Ishikawa (cell line): ENCODE measurements around the gene UBAC2.

Experiments
- CEBPB ChIP-seq: IDR thresholded peaks from 2 replicates; pipeline ENCODE4 v1.6.1; 2012
- CREB1 ChIP-seq: IDR thresholded peaks from 2 replicates; pipeline ENCODE4 v1.6.1; 2012; ENCODE audit warnings: low read depth
- EGR1 ChIP-seq: IDR thresholded peaks from 2 replicates; pipeline ENCODE4 v1.6.1; 2012
- EP300 ChIP-seq: IDR thresholded peaks from 2 replicates; pipeline ENCODE4 v1.6.1; 2012; ENCODE audit warnings: borderline replicate concordance
- FOXM1 ChIP-seq: IDR thresholded peaks from 2 replicates; pipeline ENCODE4 v1.6.1; 2012; ENCODE audit warnings: low read depth, borderline replicate concordance
- NFIC ChIP-seq: IDR thresholded peaks from 2 replicates; pipeline ENCODE4 v1.6.1; 2012
- RAD21 ChIP-seq: IDR thresholded peaks from 2 replicates; pipeline ENCODE4 v1.6.1; 2012; ENCODE audit warnings: low read depth
- TAF1 ChIP-seq: IDR thresholded peaks from 2 replicates; pipeline ENCODE4 v1.6.1; 2012; ENCODE audit warnings: low read depth, mild to moderate bottlenecking
- TCF12 ChIP-seq: IDR thresholded peaks from 2 replicates; pipeline ENCODE4 v1.6.1; 2012; ENCODE audit warnings: low read depth
- TEAD4 ChIP-seq: IDR thresholded peaks from 2 replicates; pipeline ENCODE4 v1.6.1; 2012
- YY1 ChIP-seq: IDR thresholded peaks from 2 replicates; pipeline ENCODE4 v1.6.1; 2012; ENCODE audit warnings: low read depth
- ZBTB7A ChIP-seq: IDR thresholded peaks from 2 replicates; pipeline ENCODE4 v1.6.1; 2012; ENCODE audit warnings: low read depth
- TF ChIP-seq, protein P1 (sequence below): IDR thresholded peaks from 2 replicates; pipeline ENCODE4 v1.6.1; 2012
- TF ChIP-seq, protein P2 (sequence below): IDR thresholded peaks from 2 replicates; pipeline ENCODE4 v1.6.1; 2012
- TF ChIP-seq, protein P3 (sequence below): IDR thresholded peaks from 2 replicates; pipeline ENCODE4 v1.6.1; 2012; ENCODE audit warnings: low read depth, mild to moderate bottlenecking

Gene UBAC2

DNA sequence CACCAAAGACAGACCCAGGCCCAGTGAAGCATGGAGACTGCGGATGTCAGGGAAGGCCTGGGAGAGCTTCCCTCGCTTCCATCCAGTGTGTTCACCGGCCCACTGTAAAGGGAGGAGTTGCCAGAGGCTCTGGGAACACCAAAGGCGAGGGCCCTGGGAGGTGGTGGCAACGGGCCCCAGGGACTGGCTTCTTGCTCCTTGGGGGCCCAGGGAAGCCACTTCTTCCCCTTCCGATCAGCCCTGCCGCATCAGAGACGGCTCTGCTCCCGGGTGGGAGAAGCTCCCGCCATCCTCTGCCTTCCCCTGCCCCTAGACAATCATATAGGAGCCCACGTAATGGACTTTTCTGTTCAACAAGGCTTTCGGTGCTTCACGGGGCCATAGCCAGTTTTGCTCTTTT is 189.9 kb downstream of the UBAC2 start:
- TF ChIP-seq YY1: no peak
- no peak for TF ChIP-seq TCF12
- no peak for TF ChIP-seq EGR1
- no peak for TF ChIP-seq EP300
- TF ChIP-seq CREB1: no peak
- TF ChIP-seq RAD21: no peak
- no peak for TF ChIP-seq TEAD4
- TF ChIP-seq TAF1: no peak
- TF ChIP-seq, protein P1, sequence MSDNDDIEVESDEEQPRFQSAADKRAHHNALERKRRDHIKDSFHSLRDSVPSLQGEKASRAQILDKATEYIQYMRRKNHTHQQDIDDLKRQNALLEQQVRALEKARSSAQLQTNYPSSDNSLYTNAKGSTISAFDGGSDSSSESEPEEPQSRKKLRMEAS: no peak
- TF ChIP-seq, protein P2, sequence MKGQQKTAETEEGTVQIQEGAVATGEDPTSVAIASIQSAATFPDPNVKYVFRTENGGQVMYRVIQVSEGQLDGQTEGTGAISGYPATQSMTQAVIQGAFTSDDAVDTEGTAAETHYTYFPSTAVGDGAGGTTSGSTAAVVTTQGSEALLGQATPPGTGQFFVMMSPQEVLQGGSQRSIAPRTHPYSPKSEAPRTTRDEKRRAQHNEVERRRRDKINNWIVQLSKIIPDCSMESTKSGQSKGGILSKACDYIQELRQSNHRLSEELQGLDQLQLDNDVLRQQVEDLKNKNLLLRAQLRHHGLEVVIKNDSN: no peak
- TF ChIP-seq, protein P3, sequence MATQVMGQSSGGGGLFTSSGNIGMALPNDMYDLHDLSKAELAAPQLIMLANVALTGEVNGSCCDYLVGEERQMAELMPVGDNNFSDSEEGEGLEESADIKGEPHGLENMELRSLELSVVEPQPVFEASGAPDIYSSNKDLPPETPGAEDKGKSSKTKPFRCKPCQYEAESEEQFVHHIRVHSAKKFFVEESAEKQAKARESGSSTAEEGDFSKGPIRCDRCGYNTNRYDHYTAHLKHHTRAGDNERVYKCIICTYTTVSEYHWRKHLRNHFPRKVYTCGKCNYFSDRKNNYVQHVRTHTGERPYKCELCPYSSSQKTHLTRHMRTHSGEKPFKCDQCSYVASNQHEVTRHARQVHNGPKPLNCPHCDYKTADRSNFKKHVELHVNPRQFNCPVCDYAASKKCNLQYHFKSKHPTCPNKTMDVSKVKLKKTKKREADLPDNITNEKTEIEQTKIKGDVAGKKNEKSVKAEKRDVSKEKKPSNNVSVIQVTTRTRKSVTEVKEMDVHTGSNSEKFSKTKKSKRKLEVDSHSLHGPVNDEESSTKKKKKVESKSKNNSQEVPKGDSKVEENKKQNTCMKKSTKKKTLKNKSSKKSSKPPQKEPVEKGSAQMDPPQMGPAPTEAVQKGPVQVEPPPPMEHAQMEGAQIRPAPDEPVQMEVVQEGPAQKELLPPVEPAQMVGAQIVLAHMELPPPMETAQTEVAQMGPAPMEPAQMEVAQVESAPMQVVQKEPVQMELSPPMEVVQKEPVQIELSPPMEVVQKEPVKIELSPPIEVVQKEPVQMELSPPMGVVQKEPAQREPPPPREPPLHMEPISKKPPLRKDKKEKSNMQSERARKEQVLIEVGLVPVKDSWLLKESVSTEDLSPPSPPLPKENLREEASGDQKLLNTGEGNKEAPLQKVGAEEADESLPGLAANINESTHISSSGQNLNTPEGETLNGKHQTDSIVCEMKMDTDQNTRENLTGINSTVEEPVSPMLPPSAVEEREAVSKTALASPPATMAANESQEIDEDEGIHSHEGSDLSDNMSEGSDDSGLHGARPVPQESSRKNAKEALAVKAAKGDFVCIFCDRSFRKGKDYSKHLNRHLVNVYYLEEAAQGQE: no peak
- TF ChIP-seq CEBPB: no peak
- no peak for TF ChIP-seq FOXM1
- no peak for TF ChIP-seq NFIC
- no peak for TF ChIP-seq ZBTB7A

DNA sequence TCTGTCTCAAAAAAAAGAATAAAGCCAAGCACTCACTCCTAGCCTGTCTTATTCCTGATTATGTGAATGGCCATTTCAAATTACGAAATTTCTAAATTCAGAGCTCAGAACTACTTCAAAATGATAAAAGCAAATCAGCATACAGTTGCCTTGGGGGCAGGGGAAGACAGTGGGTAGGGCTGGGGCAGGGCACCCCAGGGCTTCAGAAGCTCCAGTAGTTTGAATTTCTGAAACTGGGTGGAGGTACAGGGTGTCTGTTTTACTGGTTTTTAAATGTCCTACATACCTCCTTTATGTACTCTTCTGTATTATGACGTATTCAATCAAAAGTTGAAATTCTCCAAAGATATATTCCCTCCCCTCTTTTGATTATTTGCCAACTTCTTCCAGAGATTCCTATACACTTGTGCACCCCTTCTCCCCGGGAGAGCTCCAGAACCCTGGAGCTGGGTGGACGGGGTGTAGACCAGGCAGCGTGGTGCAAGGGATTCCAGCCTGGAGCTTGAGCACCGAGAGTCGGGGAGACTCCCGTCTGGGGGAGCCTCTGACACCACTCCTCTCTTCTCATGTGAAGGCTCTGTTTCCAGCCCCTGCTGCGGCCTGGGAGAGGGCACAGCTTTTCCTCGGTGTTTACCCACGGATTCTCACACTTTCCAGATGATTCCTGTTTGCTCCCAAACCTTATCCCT is 191.3 kb downstream of the UBAC2 start:
- no peak for TF ChIP-seq RAD21
- no peak for TF ChIP-seq ZBTB7A
- TF ChIP-seq CREB1: no peak
- TF ChIP-seq EGR1: no peak
- TF ChIP-seq TCF12: no peak
- TF ChIP-seq YY1: no peak
- TF ChIP-seq, protein P1: no peak
- TF ChIP-seq, protein P2: no peak
- TF ChIP-seq TAF1: no peak
- TF ChIP-seq, protein P3: no peak
- no peak for TF ChIP-seq FOXM1
- no peak for TF ChIP-seq CEBPB
- TF ChIP-seq TEAD4: no peak
- no peak for TF ChIP-seq NFIC
- no peak for TF ChIP-seq EP300

DNA sequence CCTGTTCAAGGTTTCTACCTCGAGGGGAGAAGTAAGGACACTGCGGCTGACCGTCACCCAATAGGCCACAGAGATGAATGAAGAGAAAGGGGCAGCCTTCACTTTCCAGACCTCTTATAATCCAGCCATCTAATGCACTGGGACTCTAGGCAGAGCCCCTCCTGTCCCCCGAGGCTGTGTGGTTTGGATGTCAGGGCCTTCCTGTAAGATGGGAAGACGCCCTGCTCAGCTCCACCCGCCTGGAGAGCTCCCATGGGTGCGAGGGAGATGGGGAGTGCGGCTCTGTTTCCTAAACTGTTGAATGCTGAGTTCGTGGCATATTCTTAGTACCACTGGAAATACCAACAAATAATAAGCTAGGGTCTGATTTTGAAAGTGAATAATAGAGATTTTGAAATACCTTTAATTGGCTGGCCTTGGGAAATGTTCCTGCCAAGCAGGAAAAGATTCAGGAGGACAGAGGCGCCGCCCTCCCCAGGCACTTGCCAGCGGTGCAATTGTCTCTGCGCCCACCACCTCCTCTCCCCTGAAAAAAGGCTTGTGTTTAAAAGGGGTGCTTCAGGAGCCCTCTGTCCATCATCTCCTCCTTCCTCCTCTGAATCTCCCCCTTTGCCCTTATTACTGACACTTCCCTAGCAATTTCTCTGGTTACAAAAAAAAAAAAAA is 191.9 kb downstream of the UBAC2 start:
- TF ChIP-seq ZBTB7A: no peak
- TF ChIP-seq NFIC: no peak
- no peak for TF ChIP-seq TAF1
- TF ChIP-seq FOXM1: no peak
- TF ChIP-seq, protein P2: no peak
- TF ChIP-seq, protein P3: no peak
- TF ChIP-seq RAD21: no peak
- TF ChIP-seq CREB1: no peak
- TF ChIP-seq YY1: no peak
- no peak for TF ChIP-seq EGR1
- no peak for TF ChIP-seq EP300
- no peak for TF ChIP-seq TCF12
- TF ChIP-seq TEAD4: no peak
- TF ChIP-seq CEBPB: no peak
- TF ChIP-seq, protein P1: no peak
